Measurements from ENCODE around the gene CHRNB2. TPM values are rescaled to one million over a fixed set of nuclear protein-coding genes. Genes with fewer than 3 reads are reported as not detected.
A peak's percentile ranks its signal among the peaks of the same experiment; 100 is the strongest.

Gene CHRNB2
- total and polyA plus RNA-seq, 2 donors (not counting 3 experiments of a cell fraction or from before 2014, with no cell fraction given) = not detected

DNA sequence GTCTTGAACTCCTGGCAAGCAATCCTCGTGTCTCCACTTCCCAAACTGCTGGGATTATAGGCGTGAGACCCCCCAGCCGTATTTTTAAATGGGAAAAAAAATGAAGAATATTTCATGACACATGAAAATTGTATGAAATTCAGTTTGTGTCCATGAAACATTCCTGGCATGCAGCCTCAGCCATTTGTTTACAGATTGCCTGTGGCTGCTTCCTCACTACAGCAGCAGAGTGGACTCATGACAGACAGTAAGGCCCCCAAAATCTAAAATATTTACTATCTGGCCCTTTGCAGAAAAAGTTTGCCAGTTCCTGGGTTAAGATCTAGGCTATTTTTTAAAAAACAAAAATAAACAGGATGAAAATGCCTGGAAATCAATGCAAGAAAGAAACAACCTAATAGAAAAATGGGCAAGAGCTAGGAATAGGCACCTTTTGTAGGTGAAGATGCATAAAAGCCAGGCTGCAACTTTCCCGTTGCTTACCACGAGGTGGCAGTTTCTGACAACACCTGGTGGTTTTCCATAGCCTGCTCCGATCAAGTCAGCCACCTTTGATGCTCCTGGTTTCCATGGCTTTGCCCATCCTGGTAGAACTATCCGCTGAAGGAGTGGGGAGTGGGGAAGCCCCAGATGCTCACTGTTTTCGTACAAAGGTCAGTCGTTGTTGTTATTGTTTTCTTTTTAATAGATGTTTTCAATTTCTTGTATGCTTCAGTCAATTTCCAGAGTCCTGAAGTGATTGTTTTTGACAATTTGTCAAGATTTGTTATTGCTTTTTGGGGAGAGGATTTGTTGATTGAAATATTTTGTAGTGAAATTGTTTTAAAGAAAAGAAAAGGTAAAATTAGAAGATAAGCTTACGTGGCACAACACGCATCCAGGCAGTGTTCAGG lies 33.4 kb upstream of the CHRNB2 start:
- POLR2A ChIA-PET = no interaction called here
- Histone ChIP-seq H3K4me1 (ENCODE audit: control insufficient read depth, extremely low read depth, insufficient read depth, low read length) (no peaks in the 10 kb centered on the region), H3K4me3 (replicated peaks in 1 of 3; ENCODE audit: insufficient read depth in 1 of 3, low read depth in 1 of 3, low read length in 3 of 3) (no peak overlapping the region), H3K9me1 (replicated peaks; ENCODE audit: control insufficient read depth, extremely low read depth, insufficient read depth, low read length) (no peaks in the 10 kb centered on the region), H3K79me2 (ENCODE audit: control insufficient read depth, insufficient read depth, low read length) (no peaks in the 10 kb centered on the region), H3K4me2 (ENCODE audit: insufficient read depth, low read length) (no peak overlapping the region), H3K36me3 (ENCODE audit: control insufficient read depth in 2 of 2, extremely low read depth in 1 of 2, insufficient read depth in 2 of 2, low read length in 2 of 2) (no peaks in the 10 kb centered on the region), H2AFZ (ENCODE audit: low read depth, low read length) (no peak overlapping the region), H3K9me3 (replicated peaks; ENCODE audit: control insufficient read depth, insufficient read depth, low read length) (no peaks in the 10 kb centered on the region), H4K20me1 (replicated peaks; ENCODE audit: control insufficient read depth, extremely low read depth, insufficient read depth, low read length) (no peaks in the 10 kb centered on the region), H3K27ac (ENCODE audit: insufficient read depth, low read depth, low read length) (no peak overlapping the region), H3K9ac (replicated peaks; ENCODE audit: extremely low read depth, insufficient read depth, low read length) (no peak overlapping the region), H3K27me3 (ENCODE audit: control insufficient read depth in 2 of 2, insufficient read depth in 2 of 2, low read length in 2 of 2) (no peaks in the 10 kb centered on the region)
- BruUV-seq (replicated peaks) = no TSS peak
- intact Hi-C loops (cut with micrococcal nuclease) (no loop called here), dilution Hi-C loops (cut with MboI; ENCODE audit: extremely low pct_ligation_motif_present, low sequenced_read_pairs) (no loop called here)
- FAIRE-seq (peak; percentile 67), DNase-seq (ENCODE audit: low read depth, low spot score) (no peak)
- CTCF ChIA-PET = interaction anchor here (1.1 to 2.4 kb wide), 4 partner anchors 12 to 55 kb away, joined by 3 to 19 read pairs (median 4); no protein-coding TSS in a partner anchor
- TF ChIP-seq POLR2AphosphoS5 (IDR thresholded peaks at IDR 0.05; ENCODE audit: insufficient read depth, low read depth, low read length) (no peak), EZH2 (IDR thresholded peaks at IDR 0.05; ENCODE audit: borderline replicate concordance, low read depth, low read length, severe bottlenecking) (no peak), JUN (IDR thresholded peaks at IDR 0.05; ENCODE audit: borderline replicate concordance, insufficient read depth, insufficient read length, low read depth) (no peak)
- TF ChIP-seq, protein P1, sequence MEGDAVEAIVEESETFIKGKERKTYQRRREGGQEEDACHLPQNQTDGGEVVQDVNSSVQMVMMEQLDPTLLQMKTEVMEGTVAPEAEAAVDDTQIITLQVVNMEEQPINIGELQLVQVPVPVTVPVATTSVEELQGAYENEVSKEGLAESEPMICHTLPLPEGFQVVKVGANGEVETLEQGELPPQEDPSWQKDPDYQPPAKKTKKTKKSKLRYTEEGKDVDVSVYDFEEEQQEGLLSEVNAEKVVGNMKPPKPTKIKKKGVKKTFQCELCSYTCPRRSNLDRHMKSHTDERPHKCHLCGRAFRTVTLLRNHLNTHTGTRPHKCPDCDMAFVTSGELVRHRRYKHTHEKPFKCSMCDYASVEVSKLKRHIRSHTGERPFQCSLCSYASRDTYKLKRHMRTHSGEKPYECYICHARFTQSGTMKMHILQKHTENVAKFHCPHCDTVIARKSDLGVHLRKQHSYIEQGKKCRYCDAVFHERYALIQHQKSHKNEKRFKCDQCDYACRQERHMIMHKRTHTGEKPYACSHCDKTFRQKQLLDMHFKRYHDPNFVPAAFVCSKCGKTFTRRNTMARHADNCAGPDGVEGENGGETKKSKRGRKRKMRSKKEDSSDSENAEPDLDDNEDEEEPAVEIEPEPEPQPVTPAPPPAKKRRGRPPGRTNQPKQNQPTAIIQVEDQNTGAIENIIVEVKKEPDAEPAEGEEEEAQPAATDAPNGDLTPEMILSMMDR (IDR thresholded peaks at IDR 0.05; ENCODE audit: extremely low read depth in 1 of 2, insufficient read depth in 1 of 2, low read depth in 1 of 2, low read length in 2 of 2) = peak; percentile 14 to 27
